ENCODE results near the gene HSPBAP1. TPM values are rescaled to one million over a fixed set of nuclear protein-coding genes. Genes with fewer than 3 reads are reported as not detected.

The HSPBAP1 gene
- total and polyA plus RNA-seq, 2 of the 4 experiments (the other 2 are of a cell fraction) = 2.6 to 4.8 TPM

- Histone ChIP-seq H4K91ac (ENCODE audit: insufficient read depth, low read depth, low read length) (no peak overlapping the region), H2BK20ac (ENCODE audit: low read depth, low read length) (no peak overlapping the region), H3K18ac (ENCODE audit: low read depth, low read length) (no peak overlapping the region), H3K9me3 (ENCODE audit: control insufficient read depth, insufficient read depth, low read length) (no peaks in the 10 kb centered on the region), H2BK15ac (ENCODE audit: low read depth, low read length) (no peak overlapping the region), H2AFZ (replicated peaks; ENCODE audit: low read length, poor library complexity) (no peak overlapping the region), H3K4me2 (ENCODE audit: low read depth, low read length) (no peak overlapping the region), H3K4me1 (ENCODE audit: control insufficient read depth, insufficient read depth, low read length) (no peaks in the 10 kb centered on the region), H3K56ac (ENCODE audit: extremely low read depth, insufficient read depth, low read length) (no peak overlapping the region), H2AK9ac (replicated peaks; ENCODE audit: low read depth, low read length, poor library complexity) (no peak overlapping the region), H3K36me3 (ENCODE audit: control insufficient read depth, insufficient read depth, low read length) (peaks cover 26% of the 10 kb centered on the region), H4K5ac (ENCODE audit: low read depth, low read length) (no peak overlapping the region), H4K8ac (ENCODE audit: low read depth in 2 of 2, low read length in 2 of 2) (no peak overlapping the region), H3K4me3 (ENCODE audit: insufficient read depth, low read depth, low read length) (no peak overlapping the region), H3K27ac (ENCODE audit: insufficient read depth, low read length) (no peak overlapping the region), H3K23ac (ENCODE audit: low read depth, low read length) (no peak overlapping the region), H2BK5ac (ENCODE audit: low read depth, low read length, poor library complexity, severe bottlenecking) (no peak overlapping the region), H3K9ac (ENCODE audit: low read depth, low read length) (no peak overlapping the region), H3K79me1 (ENCODE audit: low read depth in 1 of 2, low read length in 2 of 2) (no peaks in the 10 kb centered on the region), H3K4ac (ENCODE audit: low read depth, low read length) (no peak overlapping the region), H4K20me1 (ENCODE audit: insufficient read depth, low read length) (no peaks in the 10 kb centered on the region), H2BK120ac (ENCODE audit: low read depth, low read length) (no peak overlapping the region), H3K9me1 (ENCODE audit: insufficient read depth, low read length) (no peaks in the 10 kb centered on the region; the same call in 1 of the 2 replicates), H3K14ac (replicated peaks; ENCODE audit: low read depth, low read length) (no peak overlapping the region), H2AK5ac (ENCODE audit: low read depth, low read length) (no peak overlapping the region), H3K27me3 (ENCODE audit: control insufficient read depth, insufficient read depth, low read length) (no peaks in the 10 kb centered on the region)
- ATAC-seq (ENCODE audit: low read depth) (no peak), DNase-seq (no peak)
- TF ChIP-seq POLR2A (IDR thresholded peaks at IDR 0.05; ENCODE audit: low read depth, low read length) = no peak
- TF ChIP-seq CHD1 (IDR thresholded peaks at IDR 0.05; ENCODE audit: low read depth, low read length) = no peak
- no peak for TF ChIP-seq RCOR1 (IDR thresholded peaks at IDR 0.05; ENCODE audit: insufficient replicate concordance, low read length)
- TF ChIP-seq, protein P1, sequence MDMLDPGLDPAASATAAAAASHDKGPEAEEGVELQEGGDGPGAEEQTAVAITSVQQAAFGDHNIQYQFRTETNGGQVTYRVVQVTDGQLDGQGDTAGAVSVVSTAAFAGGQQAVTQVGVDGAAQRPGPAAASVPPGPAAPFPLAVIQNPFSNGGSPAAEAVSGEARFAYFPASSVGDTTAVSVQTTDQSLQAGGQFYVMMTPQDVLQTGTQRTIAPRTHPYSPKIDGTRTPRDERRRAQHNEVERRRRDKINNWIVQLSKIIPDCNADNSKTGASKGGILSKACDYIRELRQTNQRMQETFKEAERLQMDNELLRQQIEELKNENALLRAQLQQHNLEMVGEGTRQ (IDR thresholded peaks at IDR 0.05; ENCODE audit: low read depth, low read length) = no peak
- no peak for TF ChIP-seq RAD21 (IDR thresholded peaks at IDR 0.05; ENCODE audit: low read length)
- no peak for TF ChIP-seq NFE2L2 (IDR thresholded peaks at IDR 0.05; ENCODE audit: low read depth, low read length)
- TF ChIP-seq SMC3 (IDR thresholded peaks at IDR 0.05; ENCODE audit: low read depth, low read length) = no peak
- no peak for TF ChIP-seq FOS (IDR thresholded peaks at IDR 0.05; ENCODE audit: low read depth, low read length)
- no peak for TF ChIP-seq RFX5 (IDR thresholded peaks at IDR 0.05; ENCODE audit: low read depth, low read length)
- no peak for TF ChIP-seq BHLHE40 (IDR thresholded peaks at IDR 0.05; ENCODE audit: low read depth, low read length)
- no peak for TF ChIP-seq ELK1 (IDR thresholded peaks at IDR 0.05; ENCODE audit: borderline replicate concordance, low read depth, low read length)
- no peak for TF ChIP-seq MAZ (IDR thresholded peaks at IDR 0.05; ENCODE audit: borderline replicate concordance, low read depth, low read length)
- TF ChIP-seq CTCF (conservative IDR thresholded peaks at IDR 0.05; ENCODE audit: low read depth, low read length) = no peak
- no peak for TF ChIP-seq CEBPB (IDR thresholded peaks at IDR 0.05; ENCODE audit: low read depth, low read length)
- TF ChIP-seq MAFK (IDR thresholded peaks at IDR 0.05; ENCODE audit: low read depth, low read length) = no peak
- TF ChIP-seq MXI1 (IDR thresholded peaks at IDR 0.05; ENCODE audit: borderline replicate concordance, low read depth, low read length) = no peak
- POLR2A ChIA-PET (ENCODE audit: unreplicated experiment) = no interaction called here
- CTCF ChIA-PET = interaction anchor here (0.7 kb wide), 1 partner anchor 397 kb away, joined by 5 read pairs; no protein-coding TSS in a partner anchor
- dilution Hi-C loops (cut with HindIII; ENCODE audit: low sequenced_read_pairs, unreplicated experiment) = no loop called here
- BruUV-seq (replicated peaks) = no TSS peak
- intact Hi-C loops (cut with micrococcal nuclease) = no loop called here
- WGBS, 2 experiments (ENCODE audit: extremely low coverage in 2 of 2, insufficient read length in 1 of 2) = no CpG with 5 or more reads among the region's 3 CpGs
- in situ Hi-C loops (cut with MboI; ENCODE audit: low sequenced_read_pairs) = no loop called here
These were observed 79.4 kb downstream of the HSPBAP1 start for GRCh38 chr3:122714273-122714672.
